Epithelial cell of esophagus (primary cell): Measurements from ENCODE around the gene PARVB.

Source experiments
- DNase-seq: peaks from one replicate; pipeline ENCODE4 v3.0.0; 2010; ENCODE audit warnings: low read depth
- H3K4me3 ChIP-seq: 2 replicates; pipeline ENCODE4 v1.5.1; 2011; ENCODE audit warnings: mild to moderate bottlenecking, low read length, control low read depth
- CTCF ChIP-seq: IDR thresholded peaks from 2 replicates; pipeline ENCODE4 v1.5.1; 2011; ENCODE audit warnings: low read depth, mild to moderate bottlenecking, low read length, control low read depth, inconsistent platforms; ENCODE audit not compliant: insufficient read depth; ENCODE audit errors: missing control alignments

Gene PARVB

GRCh38 chr22:44181912-44182587 lies 157.9 kb downstream of the PARVB start:
- H3K4me3 ChIP-seq = no peak overlapping the region
- DNase-seq = no peak

GRCh38 chr22:44182588-44183286 lies 158.6 kb downstream of the PARVB start:
- no peak for TF ChIP-seq CTCF
- no peak for DNase-seq
- no peak overlapping the region for H3K4me3 ChIP-seq

More at GRCh38 chr22:44181912-44182587, 157.9 kb downstream of the PARVB start:
- no peak for TF ChIP-seq CTCF

GRCh38 chr22:44183287-44183588 lies 159.1 kb downstream of the PARVB start:
- no peak for DNase-seq
- H3K4me3 ChIP-seq = no peak overlapping the region
- TF ChIP-seq CTCF = no peak

- H3K4me3 ChIP-seq = no peak overlapping the region
- no peak for DNase-seq
- TF ChIP-seq CTCF = no peak
These were observed 159.9 kb downstream of the PARVB start for GRCh38 chr22:44184006-44184405.

- no peak for DNase-seq
- TF ChIP-seq CTCF = no peak
- H3K4me3 ChIP-seq = no peak overlapping the region
These were observed 161.4 kb downstream of the PARVB start for GRCh38 chr22:44185237-44186120.

- no peak overlapping the region for H3K4me3 ChIP-seq
- DNase-seq = no peak
- TF ChIP-seq CTCF = no peak
These were observed 162.0 kb downstream of the PARVB start for GRCh38 chr22:44186121-44186510.
